NCI-H1417 treated with DMSO at 0.1 percent for 48 hours (cell line): ENCODE measurements around the gene FSTL3.
"Not testable (repeated sequence)": the region's sequence is repeated elsewhere in the genome, so short reads cannot be mapped to it uniquely, and the experiment has no call there.

Experiments
- DNase-seq: peaks from one replicate; lab custom pipeline; 2025; lab: John Stamatoyannopoulos, UW

Gene FSTL3

DNA sequence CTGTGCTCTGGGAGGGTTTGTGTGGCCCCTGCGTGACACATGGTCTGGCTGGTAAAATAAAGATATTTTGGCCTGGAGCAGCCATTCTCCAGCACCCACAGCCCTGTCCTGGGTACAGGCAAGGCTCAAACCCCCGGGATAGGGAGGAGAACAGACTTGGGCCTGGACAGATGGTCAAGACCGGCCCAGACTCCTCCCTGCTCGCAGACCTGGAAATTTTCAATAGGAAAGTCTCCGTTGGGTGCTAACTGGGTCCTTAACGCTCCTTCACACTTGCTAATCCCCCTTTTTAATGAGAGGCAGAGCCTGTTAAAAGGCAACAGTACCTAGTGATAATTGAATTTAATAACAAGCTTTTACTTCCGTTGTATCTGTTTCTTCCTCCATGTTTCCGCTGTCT, 35.1 kb downstream of the FSTL3 start:
- DNase-seq: no peak

DNA sequence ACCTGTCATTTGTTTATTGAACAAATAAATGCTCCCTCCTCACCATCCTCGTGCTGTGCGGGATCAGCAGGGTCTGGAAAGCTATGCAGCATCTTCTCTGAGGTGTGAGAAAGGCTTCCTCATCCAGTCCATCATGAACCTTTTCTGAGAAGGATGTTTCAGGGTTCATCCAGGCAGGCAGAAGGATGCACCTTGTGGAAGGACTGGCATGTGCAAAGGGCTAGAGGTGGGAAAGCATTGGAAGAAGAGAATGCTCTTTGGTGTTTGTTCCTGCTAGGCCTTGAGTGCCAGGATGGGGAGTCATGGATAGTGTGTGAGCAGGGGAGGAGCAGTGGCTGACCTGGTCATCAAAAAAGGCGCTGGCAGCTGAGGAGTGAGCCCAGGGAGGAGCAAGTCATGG, 39.2 kb downstream of the FSTL3 start:
- no peak for DNase-seq

DNA sequence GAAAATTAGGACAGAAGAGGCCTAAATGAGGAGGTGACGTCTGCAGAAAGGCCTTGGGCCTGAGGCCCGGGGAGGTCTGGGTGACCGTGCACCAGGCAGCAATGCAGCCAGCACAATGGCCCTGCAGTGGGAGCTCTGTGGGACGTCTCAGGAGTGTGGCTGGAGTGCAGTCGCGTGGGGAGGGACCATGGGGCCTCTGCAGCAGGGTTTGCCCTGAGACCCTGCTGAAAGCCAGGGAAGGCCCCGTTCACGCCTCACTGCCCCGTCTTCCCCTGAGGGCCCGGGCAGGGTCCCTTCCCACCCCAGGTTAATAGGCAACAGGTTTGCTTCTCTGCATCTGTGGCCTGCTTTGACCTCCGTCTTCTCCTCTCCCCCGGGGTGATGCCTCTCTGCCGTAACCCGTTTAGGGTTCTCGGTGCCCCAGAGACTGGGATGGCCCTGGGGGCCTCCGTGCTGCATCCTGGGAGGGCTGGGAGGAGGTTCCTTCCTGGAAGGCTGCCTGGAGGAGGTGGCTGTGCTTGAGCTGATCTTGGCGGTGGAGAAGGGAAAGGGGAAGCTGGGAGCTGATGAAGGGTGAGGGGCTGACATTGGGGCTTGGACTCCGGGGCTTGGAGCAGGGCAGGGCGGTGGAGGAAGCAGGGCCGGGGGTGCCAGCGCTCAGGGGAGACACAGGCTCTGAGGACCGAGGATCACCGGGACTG, 42.2 kb downstream of the FSTL3 start:
- DNase-seq: no peak

DNA sequence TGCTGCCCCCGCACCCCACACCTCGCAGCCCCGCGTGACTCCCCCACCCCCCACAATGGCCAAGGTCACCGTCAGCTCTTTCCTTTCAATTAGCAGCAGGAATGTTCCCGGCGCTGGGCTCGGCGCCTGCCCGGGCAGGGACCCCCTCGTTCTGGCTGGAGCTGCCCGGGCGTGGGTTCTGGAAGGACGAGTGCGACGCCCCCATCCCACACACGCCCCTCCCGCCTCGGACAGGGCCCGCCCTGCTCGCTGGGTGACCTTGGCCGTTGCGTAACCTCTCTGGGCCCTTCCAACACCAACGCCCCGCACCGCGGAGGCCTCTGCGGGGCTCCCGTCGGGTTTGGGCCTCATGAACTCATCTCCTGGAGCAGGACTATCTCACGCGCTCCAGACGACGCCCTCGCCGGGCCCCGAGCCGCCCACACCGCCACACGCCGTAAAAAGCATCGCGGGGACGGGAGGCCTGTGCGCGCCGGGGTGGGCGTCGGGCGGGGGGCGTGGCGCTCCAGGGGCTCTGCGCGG, 42.9 kb downstream of the FSTL3 start:
- DNase-seq: no peak

DNA sequence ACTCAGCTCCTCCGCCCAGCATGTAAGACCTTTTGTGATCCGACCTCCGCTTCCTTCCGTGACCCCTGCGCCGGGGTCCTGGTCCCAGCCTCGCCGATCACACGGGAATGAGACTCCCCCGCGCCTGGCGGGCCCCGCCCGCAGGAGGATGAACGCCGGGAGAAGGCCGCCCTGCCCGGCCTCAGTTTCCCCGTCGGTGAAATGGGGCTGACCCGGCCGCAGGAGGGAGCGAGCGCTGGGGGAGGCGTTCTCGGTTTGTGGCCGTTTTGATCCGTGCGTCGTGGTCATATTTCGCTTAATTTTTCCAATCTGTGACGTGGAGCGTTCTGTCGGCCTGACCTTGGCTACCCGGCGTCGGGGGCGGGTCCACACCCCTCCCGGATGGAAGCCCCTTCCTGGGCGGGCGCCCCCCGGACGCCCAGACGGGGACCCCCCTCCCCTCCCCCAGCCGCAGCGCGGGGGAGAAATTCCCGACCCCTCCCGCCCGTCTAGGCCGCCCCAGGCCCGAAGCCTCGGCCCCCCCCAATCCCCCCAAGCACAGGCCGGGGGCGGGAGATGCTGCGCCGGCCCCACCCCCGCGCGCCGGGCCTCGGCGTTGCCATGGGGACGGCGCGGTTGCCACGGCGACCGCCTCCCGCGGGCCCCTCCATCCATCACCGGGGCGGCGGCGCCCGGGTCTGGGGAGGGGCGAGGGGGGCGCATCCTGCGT, 43.6 kb downstream of the FSTL3 start:
- no peak for DNase-seq

DNA sequence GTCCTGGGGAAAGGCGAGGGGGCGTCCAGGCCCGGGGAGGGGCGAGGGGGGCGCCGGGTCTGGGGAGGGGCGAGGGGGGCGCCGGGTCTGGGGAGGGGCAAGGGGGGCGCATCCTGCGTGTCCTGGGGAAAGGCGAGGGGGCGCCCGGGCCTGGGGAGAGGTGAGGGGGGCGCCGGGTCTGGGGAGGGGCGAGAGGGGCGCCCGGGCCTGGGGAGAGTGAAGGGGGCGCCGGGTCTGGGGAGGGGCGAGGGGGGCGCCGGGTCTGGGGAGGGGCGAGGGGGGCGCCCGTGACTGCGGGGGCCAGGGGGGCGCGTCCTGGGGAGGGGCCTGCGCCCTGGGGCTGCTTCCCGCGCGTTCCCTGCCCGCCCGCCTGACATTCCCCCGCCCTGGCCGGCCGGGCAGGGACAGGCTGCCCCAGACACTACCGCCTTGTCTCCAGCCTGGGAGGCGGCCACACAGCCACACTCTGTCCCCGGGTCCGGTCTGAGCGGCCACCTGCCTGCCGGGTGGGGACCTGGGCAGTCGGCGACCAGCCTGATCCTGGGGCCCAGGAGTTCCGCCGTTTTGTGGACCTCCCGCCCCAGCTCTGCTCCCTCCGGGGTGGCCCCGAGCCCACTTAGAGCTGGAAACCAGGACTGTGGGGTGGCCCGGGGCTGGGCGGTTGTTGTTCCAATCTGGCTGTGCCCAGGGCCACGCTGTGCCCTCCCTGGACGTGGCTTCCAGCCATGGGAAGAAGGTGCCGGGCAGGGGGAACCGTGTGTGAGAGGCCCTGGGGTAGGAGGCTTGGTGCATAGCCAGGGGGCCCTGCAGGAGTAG, 44.4 kb downstream of the FSTL3 start:
- DNase-seq: no peak

DNA sequence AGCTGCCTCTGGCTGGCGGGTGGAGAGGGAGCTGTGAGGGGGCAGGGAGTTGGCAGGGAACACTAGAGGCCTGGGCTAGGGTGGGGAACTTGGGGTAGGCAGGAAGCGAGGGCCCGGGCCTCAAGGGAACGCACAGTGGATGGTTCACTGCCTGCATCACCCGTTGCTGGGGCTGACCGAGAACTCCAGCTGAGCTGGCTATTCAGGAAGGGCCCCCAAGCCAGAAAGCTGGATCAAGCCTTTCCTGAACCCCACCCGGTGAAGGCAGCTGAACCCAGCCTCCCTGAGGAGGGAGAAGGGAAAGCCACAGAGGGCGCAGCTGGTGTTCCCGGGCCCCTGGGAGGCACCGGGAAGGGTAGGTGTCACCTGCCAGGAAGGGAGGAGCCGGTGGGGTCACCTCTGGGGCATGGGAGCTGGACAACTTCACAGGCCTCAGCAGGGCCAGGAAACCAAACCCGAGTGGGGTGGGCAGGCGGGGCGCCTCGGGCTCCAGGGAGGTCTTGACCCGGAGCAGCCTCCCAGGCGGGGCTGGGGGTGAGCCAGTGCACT, 46.4 kb downstream of the FSTL3 start:
- no peak for DNase-seq

DNA sequence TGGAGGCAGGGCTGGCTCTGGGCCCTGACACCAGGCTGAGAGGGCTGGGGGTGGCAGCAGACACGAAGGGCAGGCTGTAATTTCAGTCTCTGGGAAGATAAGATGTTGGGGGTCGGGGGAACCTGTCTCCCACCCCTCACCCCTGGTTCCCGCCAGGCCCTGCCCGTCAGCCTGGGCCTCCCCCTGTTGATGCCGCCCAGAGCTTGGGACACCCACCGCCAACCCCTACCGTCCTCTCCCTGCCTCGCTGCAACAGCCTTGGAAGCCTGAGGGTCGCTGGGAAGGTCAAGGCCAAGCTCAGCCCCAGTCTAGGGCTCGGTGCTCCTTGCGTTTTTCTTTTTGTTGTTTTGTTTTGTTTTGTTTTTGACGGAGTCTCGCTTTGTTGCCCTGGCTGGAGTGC, 47.1 kb downstream of the FSTL3 start:
- no peak for DNase-seq

DNA sequence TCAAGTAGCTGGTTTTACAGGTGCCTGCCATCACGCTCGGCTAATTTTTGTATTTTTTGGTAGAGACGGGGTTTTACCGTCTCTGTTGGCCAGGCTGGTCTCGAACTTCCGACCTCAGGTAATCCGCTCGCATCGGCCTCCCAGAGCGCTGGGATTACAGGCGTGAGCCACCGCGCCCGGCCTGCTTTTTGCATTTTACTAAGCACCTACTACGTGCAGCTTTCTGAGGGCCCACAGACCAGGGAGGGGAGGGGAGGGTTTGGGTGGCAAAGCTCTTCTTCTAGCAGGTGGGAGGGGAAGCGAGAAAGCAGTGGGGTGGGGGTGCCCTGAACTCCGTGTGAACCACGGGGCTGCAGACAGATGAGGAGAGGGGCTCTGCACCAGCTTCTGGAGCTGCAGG, 47.5 kb downstream of the FSTL3 start:
- no peak for DNase-seq

DNA sequence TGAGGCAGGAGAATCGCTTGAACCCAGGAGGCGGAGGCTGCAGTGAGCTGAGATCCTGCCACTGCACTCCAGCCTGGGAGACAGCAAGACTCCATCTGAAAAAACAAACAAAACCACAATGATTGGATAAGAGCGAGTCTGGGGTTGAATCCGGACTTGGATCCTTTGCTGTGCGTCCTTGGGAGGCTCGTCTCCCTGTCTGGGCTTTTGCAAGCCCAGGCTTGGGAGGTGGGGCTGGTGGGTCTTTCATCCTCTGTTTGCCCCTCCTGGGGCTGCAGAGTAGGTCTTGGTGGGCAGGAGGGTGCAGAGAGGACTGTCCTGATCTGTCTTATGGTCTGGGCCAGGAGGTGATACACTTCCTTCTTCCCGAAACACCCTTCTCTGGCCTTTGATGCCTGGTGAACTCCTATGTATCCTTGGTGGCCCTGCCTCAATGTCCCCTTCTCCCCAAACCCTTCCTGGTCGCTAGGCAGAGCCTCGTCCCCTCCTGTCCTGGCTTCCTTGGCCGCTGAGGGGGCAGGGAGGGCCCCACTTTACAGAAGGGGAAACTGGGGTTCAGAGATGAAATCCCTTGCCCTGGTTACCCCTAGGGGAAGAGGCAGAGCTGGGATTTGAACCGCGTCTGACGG, 49.4 kb downstream of the FSTL3 start:
- no peak for DNase-seq

DNA sequence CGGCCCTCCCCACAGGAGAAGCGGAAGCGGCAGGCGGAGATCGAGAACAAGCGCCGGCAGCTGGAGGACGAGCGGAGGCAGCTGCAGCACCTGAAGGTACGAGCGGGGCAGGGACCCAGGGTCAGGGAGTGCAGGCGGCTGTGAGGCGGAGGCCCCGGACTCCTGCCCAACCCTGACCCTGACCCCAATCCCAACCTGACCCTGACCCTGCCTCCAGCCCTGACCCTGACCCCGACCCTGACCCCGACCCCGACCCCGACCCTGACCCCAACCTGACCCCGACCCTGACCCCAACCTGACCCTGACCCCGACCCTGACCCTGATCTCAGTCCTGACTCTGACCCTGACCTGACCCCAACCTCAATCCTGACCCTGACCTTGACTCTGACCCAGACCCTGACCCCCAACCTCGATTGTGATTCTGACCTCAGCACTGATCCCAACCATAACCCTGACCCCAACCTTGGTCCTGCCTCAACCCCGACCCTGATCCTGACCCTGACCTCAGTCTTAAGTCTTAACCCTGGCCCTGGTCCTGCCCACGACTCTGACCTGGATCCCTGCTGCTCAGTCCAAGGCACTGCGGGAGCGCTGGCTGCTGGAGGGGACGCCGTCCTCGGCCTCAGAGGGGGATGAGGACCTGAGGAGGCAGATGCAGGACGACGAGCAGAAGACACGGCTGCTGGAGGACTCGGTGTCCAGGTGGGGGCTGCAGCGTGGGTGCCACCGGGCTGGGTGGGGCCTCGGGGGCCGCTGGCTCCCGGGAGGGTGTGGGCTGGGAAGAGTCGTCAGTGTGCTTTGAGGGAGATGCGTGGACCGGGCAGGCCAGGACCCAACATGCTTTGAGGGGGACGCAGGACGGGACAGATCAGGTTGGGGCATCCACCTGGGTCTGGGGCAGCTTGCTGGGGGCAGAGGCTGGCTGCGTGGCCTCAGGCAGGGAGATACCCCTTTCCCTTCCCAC, 51.1 kb downstream of the FSTL3 start:
- DNase-seq: no peak

DNA sequence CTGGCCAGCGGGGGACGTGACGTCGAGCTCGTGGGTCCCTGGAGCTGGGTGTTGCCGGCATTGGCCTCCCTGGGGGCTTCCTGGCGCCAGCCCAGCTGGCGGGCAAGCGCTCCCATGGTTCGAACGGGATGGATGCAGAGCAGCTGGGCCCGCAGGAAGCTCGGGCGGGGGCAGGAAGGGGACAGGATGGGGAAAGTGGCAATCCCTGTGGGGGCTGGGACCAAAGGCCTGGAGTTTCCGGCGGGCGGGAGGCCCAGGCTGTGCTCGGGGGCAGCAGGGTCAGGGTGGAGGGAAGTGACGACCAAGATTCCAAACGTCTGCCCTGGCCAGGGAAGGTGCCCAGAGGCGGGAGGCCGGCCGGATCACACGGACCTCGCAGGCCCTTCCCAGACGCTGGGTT, 51.8 kb downstream of the FSTL3 start:
- DNase-seq: no peak

DNA sequence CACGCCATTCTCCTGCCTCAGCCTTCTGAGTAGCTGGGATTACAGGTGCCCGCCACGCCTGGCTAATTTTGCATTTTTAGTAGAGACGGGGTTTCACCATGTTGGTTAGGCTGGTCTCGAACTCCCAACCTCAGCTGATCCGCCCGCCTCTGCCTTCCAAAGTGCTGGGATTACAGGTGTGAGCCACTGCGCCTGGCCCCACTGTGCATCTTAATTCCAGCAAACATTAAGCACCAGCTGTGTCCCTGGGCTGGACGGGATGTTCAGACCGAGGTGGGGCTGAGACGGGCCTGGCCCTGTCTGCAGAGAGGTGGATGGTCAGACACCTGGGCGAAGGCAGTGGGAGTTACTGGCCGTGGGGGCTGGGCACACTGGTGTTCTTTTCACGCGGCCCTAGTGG, 53.4 kb downstream of the FSTL3 start:
- DNase-seq: not testable (repeated sequence)

DNA sequence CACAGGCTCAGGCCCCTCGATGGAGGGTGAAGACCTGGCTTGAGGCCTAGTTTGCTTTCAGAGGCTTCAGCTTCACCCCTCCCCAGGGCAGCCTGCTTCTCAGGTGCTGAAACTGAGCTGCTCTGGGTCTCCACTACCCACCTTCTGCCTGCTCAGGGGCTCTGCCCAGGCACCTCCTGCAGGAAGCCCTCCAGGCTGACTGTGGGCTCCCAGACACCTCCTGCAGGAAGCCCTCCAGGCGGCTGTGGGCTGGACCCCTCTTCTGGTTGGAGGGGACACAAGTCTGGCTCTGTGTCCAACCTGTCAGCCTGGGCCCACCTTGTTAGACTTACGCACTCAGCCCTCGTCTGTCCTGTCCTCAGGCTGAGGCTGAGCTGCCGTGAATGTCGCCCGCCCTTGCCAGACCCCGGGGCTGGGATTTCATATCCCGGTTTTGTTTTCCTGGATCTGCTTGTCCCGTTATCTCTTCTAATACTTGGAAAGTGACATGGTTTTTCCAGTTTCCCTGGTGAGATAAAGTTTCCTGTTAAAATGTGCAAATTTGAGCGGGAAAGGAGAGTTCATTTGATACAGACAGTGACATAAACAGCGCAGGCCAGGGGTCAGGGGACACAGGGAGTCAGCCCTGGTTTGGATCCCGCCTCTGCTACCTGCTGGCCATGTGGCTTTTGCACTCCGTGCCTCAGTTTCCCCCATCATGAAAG, 53.9 kb downstream of the FSTL3 start:
- no peak for DNase-seq

DNA sequence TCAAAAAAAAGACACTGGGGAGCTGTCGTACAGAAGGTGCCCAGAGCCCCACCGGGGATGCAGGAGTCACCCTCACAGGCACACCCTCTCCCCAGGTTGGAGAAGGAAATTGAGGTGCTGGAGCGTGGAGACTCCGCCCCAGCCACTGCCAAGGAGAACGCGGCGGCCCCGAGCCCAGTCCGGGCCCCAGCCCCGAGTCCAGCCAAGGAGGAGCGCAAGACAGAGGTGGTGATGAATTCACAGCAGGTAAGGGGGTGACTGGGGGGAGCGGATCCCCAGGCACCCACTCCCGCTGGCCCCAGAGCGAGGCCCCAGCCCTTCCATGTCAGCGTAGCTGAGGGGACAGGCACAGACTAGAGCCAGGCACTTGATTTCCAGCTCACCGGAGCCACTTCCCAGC, 54.8 kb downstream of the FSTL3 start:
- no peak for DNase-seq

DNA sequence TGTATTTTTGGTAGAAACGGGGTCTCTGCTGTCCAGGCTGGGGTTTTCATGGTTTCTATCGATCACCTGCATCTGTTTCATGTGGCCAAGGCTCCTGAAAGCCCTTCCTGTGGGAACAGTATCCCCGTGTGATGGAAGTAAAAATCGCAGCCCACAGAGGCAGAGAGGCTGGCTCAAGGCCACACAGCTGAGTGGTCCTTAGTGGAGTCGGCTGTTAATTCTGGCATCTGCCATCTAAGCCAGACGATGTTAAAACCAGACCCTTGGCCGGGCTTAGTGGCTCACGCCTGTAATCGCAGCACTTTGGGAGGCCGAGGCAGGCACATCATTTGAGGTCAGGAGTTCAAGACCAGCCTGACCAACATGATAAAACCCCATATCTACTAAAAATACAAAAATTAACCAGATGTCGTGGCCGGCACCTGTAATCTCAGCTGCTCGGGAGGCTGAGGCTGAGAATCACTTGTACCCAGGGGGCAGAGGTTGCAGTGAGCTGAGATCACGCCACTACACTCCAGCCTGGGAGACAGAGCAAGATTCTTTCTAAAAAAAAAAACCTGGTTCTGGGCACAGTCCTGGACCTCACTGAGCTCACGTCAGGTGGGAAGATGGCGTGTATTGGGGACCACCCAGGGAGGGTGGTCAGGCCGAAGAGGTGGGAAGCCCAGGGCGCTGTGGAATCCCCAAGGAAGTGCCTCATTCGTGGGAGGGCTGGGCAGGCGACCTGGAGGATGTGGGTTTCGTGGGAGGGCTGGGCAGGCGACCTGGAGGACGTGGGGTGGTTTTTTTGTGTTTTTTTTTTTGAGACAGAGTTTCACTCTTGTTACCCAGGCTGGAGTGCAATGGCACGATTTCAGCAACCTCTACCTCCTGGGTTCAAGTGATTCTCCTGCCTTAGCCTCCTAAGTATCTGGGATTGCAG, 56.2 kb downstream of the FSTL3 start:
- no peak for DNase-seq
